Transverse colon (tissue), 3 donors: ENCODE results near the gene LHFPL5.

Experiments used
- CTCF ChIP-seq, 5 experiments: fragments of 200-600 bp in 3 of 5; fragments of 450-650 bp in 2 of 5; sonication (generic) in 3 of 5; IDR thresholded peaks; 1 replicate in 2 of 5; 2 replicates in 3 of 5; pipeline ENCODE4 v1.5.1; 2016 to 2017; ENCODE audit warnings: antibody characterized with exemption in 5 of 5, inconsistent platforms in 3 of 5, mild to moderate bottlenecking in 2 of 5, moderate library complexity in 1 of 5
- POLR2A ChIP-seq: fragments of 450-650 bp; IDR thresholded peaks from one replicate; pipeline ENCODE4 v1.6.1; 2016; ENCODE audit warnings: antibody characterized with exemption, mild to moderate bottlenecking, moderate library complexity

- TF ChIP-seq CTCF (IDR thresholded peaks at IDR 0.05) (no peak), POLR2A (no peak)
Measured at GRCh38 chr6:35781290-35781689, 23.9 kb upstream of the LHFPL5 start.
